OCI-LY1 (cell line): ENCODE data around the gene HBA1.

Experiments
- EZH2 ChIP-seq: fragments of 200-600 bp; sonication (generic), shearing (Covaris generic); IDR thresholded peaks from 2 replicates; pipeline ENCODE4 v1.8.0; 2017; ENCODE audit warnings: borderline replicate concordance, mixed run types, mild to moderate bottlenecking, antibody characterized with exemption, low read length, moderate library complexity, mixed read lengths
- TF ChIP-seq, protein P1 (sequence below): fragments of 200-600 bp; sonication (generic), shearing (Covaris generic); IDR thresholded peaks from 2 replicates; pipeline ENCODE4 v1.5.1; 2017; ENCODE audit warnings: mild to moderate bottlenecking, antibody characterized with exemption, low read length, moderate library complexity, mixed read lengths

GRCh38 chr16:220021-220420 lies 43.5 kb downstream of the HBA1 start:
- TF ChIP-seq, protein P1, sequence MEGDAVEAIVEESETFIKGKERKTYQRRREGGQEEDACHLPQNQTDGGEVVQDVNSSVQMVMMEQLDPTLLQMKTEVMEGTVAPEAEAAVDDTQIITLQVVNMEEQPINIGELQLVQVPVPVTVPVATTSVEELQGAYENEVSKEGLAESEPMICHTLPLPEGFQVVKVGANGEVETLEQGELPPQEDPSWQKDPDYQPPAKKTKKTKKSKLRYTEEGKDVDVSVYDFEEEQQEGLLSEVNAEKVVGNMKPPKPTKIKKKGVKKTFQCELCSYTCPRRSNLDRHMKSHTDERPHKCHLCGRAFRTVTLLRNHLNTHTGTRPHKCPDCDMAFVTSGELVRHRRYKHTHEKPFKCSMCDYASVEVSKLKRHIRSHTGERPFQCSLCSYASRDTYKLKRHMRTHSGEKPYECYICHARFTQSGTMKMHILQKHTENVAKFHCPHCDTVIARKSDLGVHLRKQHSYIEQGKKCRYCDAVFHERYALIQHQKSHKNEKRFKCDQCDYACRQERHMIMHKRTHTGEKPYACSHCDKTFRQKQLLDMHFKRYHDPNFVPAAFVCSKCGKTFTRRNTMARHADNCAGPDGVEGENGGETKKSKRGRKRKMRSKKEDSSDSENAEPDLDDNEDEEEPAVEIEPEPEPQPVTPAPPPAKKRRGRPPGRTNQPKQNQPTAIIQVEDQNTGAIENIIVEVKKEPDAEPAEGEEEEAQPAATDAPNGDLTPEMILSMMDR: no peak
- no peak for TF ChIP-seq EZH2
